ENCODE results near the gene CRACR2A. TPM values are rescaled to one million over a fixed set of nuclear protein-coding genes. Genes with fewer than 3 reads are reported as not detected.

Gene CRACR2A
- total RNA-seq, 6 experiments from 2014 or later = 0.43 to 1.5 (median 0.91) TPM

DNA sequence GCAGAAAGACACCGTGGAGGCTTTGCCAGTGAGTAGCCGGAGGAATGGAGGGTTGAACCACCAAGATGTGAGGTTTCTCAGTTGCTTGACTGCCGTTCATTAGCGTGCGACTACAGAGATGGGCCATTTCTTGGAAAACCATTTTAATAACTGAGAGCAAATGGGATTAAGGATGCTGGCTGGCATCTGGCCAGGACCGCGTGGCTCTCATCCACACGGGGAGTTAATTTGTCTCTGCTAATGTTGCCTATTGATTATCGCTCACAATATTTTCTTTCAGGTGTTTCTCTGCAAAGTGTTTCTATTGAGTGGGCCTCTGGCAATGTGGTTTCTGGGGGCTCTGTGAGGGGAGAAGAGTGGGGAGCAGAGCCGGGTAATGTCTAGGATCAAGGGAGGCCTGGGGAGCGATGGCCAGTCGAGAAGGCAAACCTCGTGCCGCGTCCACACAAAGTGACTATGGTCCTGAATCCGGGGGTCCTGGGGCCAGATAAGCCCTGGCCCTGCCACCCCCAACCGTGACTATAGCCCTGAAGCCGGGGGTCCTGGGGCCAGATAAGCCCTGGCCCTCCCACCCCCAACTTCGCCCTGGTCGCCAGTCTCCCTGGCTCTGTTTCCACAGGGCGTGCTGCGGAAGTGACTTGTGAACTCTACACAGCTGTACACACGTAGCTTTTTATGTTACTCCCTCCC, 151.3 kb downstream of the CRACR2A start:
- H3K27me3 ChIP-seq = no peaks in the 10 kb centered on the region
- no peak overlapping the region for H3K27ac ChIP-seq
- no peaks in the 10 kb centered on the region for H3K9me3 ChIP-seq
- no peak overlapping the region for H3K4me3 ChIP-seq
- TF ChIP-seq CTCF (IDR thresholded peaks at IDR 0.05) = no peak
- no peak for TF ChIP-seq POLR2A (IDR thresholded peaks at IDR 0.05)
- intact Hi-C loops (cut with DNase I) = no loop called here
- no peak for DNase-seq
- H3K4me1 ChIP-seq = no peaks in the 10 kb centered on the region
- ATAC-seq = no peak
- 67% methylated on average over 8 of the region's 23 CpGs for WGBS (ENCODE audit: insufficient coverage, low coverage, low lambda C conversion rate, missing lambda C conversion rate)
- no peaks in the 10 kb centered on the region for H3K36me3 ChIP-seq

GRCh38 chr12:3600951-3601350, 152.0 kb downstream of the CRACR2A start:
- Histone ChIP-seq H3K9me3 (no peaks in the 10 kb centered on the region), H3K27me3 (no peaks in the 10 kb centered on the region), H3K4me1 (no peaks in the 10 kb centered on the region), H3K4me3 (no peak overlapping the region), H3K36me3 (no peaks in the 10 kb centered on the region), H3K27ac (no peak overlapping the region)
- 73% methylated on average over 7 of the region's 7 CpGs for WGBS (ENCODE audit: insufficient coverage, low coverage, low lambda C conversion rate, missing lambda C conversion rate)
- intact Hi-C loops (cut with DNase I) = no loop called here
- no peak for ATAC-seq
- TF ChIP-seq CTCF (IDR thresholded peaks at IDR 0.05) (no peak), POLR2A (IDR thresholded peaks at IDR 0.05) (no peak)
- DNase-seq = no peak

GRCh38 chr12:3600039-3600720, 152.7 kb downstream of the CRACR2A start:
- no peaks in the 10 kb centered on the region for H3K4me1 ChIP-seq
- no peaks in the 10 kb centered on the region for H3K9me3 ChIP-seq
- TF ChIP-seq POLR2A (IDR thresholded peaks at IDR 0.05) = no peak
- TF ChIP-seq CTCF (IDR thresholded peaks at IDR 0.05) = no peak
- WGBS (ENCODE audit: insufficient coverage, low coverage, low lambda C conversion rate, missing lambda C conversion rate) = 45% methylated on average over 6 of the region's 14 CpGs
- H3K4me3 ChIP-seq = no peak overlapping the region
- H3K27me3 ChIP-seq = no peaks in the 10 kb centered on the region
- DNase-seq (no peak), ATAC-seq (no peak)
- intact Hi-C loops (cut with DNase I) = no loop called here
- no peak overlapping the region for H3K27ac ChIP-seq
- no peaks in the 10 kb centered on the region for H3K36me3 ChIP-seq

DNA sequence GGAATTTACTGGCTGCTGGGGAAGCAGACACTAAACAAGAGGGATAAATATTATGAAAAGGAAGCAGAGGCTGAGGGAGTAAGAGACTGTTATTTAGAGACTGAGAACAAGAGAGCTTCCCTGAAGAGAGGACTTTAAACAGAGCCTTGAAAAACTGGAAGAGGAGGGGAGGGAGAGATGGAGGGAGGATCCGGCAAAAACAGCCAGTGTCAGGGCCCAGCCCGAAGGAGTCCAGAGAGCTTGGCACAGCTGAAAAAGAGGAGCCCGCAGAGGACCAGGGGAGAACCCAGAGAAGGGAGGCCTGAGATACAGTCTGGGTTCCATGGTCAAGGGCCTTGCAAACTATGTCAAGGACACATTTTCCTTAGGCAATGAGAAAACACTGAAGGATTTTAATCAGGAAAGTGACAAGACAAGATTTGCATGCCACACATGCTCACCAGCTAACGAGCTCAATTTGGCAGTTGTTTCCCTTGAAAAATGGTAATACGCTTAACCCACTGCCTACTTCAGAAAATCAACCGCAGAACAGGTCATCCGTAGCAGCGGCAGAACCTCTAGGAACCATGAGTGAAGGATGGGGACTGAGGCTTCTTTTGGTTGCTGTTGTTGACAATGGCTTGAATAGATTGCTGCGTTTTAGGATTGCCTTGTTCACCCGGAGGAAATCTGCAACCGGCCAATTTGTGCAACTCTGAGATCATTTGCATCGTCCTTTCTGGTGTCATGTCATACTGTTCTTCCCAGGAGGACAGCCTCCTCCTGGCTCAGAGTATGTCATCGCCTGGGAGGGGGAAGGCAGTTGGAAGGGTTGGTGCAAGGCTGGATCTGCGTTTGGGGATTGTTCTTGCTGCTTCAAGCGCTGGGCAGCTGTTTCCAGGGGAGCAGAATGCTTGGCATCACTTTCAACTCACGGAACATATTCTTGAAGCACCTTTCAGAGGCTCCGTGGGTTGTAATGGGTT, 153.7 kb downstream of the CRACR2A start:
- no peak overlapping the region for H3K4me3 ChIP-seq
- H3K27me3 ChIP-seq = no peaks in the 10 kb centered on the region
- no peaks in the 10 kb centered on the region for H3K9me3 ChIP-seq
- intact Hi-C loops (cut with DNase I) = no loop called here
- no peak overlapping the region for H3K27ac ChIP-seq
- DNase-seq = no peak
- H3K4me1 ChIP-seq = no peaks in the 10 kb centered on the region
- 72% methylated on average over 8 of the region's 17 CpGs for WGBS (ENCODE audit: insufficient coverage, low coverage, low lambda C conversion rate, missing lambda C conversion rate)
- TF ChIP-seq POLR2A (IDR thresholded peaks at IDR 0.05) = no peak
- TF ChIP-seq CTCF (IDR thresholded peaks at IDR 0.05) = no peak
- no peaks in the 10 kb centered on the region for H3K36me3 ChIP-seq
- ATAC-seq = no peak

Measured in right lobe of liver (tissue), 6 donors.